ENCODE data around the gene TNRC6C. TPM values are rescaled to one million over a fixed set of nuclear protein-coding genes. Genes with fewer than 3 reads are reported as not detected.
A peak's percentile ranks its signal among the peaks of the same experiment; 100 is the strongest.

The TNRC6C gene
- total and polyA plus RNA-seq, 2 of the 13 experiments (the other 11 are each of a cell fraction or from before 2014, with no cell fraction given) = 0.66 to 4.9 TPM

- TF ChIP-seq MXD4 (CRISPR knock-in tag; IDR thresholded peaks at IDR 0.05) = peak; percentile 85; the same call in 1 of the 2 replicates
- TF ChIP-seq ZNF746 (CRISPR knock-in tag; IDR thresholded peaks at IDR 0.05) = peak; percentile 67
- TF ChIP-seq GMEB2 (CRISPR knock-in tag; IDR thresholded peaks at IDR 0.05; ENCODE audit: low read depth) = no peak
- peak; percentile 49 for TF ChIP-seq ATF7-NPFF (CRISPR knock-in tag; IDR thresholded peaks at IDR 0.05; ENCODE audit: low read depth)
- peak; percentile 73 for TF ChIP-seq SALL1 (CRISPR knock-in tag; IDR thresholded peaks at IDR 0.05)
- TF ChIP-seq ZNF737 (CRISPR knock-in tag; IDR thresholded peaks at IDR 0.05; ENCODE audit: borderline replicate concordance) = no peak
- peak; percentile 56 for TF ChIP-seq ARNTL (CRISPR knock-in tag; IDR thresholded peaks at IDR 0.05)
- TF ChIP-seq IRF1 (CRISPR knock-in tag; IDR thresholded peaks at IDR 0.05; ENCODE audit: low read depth) = 0 out of 2 replicates have a peak, but pooled peaks have one; percentile 39
- no peak for TF ChIP-seq CCAR2 (optimal IDR thresholded peaks at IDR 0.05; ENCODE audit: low read depth, low read length)
- TF ChIP-seq HINFP (CRISPR knock-in tag; IDR thresholded peaks at IDR 0.05; ENCODE audit: low read depth) = no peak; the same call in 1 of the 2 replicates
- TF ChIP-seq IKZF1 (IDR thresholded peaks at IDR 0.05) = no peak
- peak; percentile 81 for TF ChIP-seq SAP130 (CRISPR knock-in tag; IDR thresholded peaks at IDR 0.05; ENCODE audit: low read depth)
- TF ChIP-seq ZNF660 (CRISPR knock-in tag; IDR thresholded peaks at IDR 0.05; ENCODE audit: borderline replicate concordance, low read depth) = no peak
- no peak for TF ChIP-seq ADNP (CRISPR knock-in tag; IDR thresholded peaks at IDR 0.05)
- no peak for TF ChIP-seq SNAPC5 (CRISPR knock-in tag; IDR thresholded peaks at IDR 0.05; ENCODE audit: borderline replicate concordance)
- TF ChIP-seq ZNF225 (CRISPR knock-in tag; IDR thresholded peaks at IDR 0.05) = 0 out of 2 replicates have a peak, but pooled peaks have one; percentile 47
- no peak; the same call in 1 of the 2 replicates for TF ChIP-seq KAT7 (CRISPR knock-in tag; IDR thresholded peaks at IDR 0.05; ENCODE audit: borderline replicate concordance)
- TF ChIP-seq DZIP1 (CRISPR knock-in tag; IDR thresholded peaks at IDR 0.05) = no peak
- peak; percentile 22; the same call in 1 of the 2 replicates for TF ChIP-seq CBX5 (CRISPR knock-in tag; IDR thresholded peaks at IDR 0.05; ENCODE audit: borderline replicate concordance)
- no peak for TF ChIP-seq RFX5 (IDR thresholded peaks at IDR 0.05; ENCODE audit: low read depth, low read length)
- no peak for TF ChIP-seq CBFB (CRISPR knock-in tag; IDR thresholded peaks at IDR 0.05)
- TF ChIP-seq SP2 (CRISPR knock-in tag; IDR thresholded peaks at IDR 0.05) = no peak
- no peak for TF ChIP-seq AGO1 (IDR thresholded peaks at IDR 0.05; ENCODE audit: low read depth, low read length, poor library complexity, severe bottlenecking)
- TF ChIP-seq RARA (CRISPR knock-in tag; IDR thresholded peaks at IDR 0.05) = peak; percentile 48; the same call in 1 of the 2 replicates
These were observed 170.2 kb downstream of the TNRC6C start, which contains the start of gene TMC6 (continued) for GRCh38 chr17:78128551-78129350.
